Thyroid gland (tissue), 4 donors: ENCODE data around the gene KBTBD12. TPM values are rescaled to one million over a fixed set of nuclear protein-coding genes. Genes with fewer than 3 reads are reported as not detected.
"Not testable (repeated sequence)": the region's sequence is repeated elsewhere in the genome, so short reads cannot be mapped to it uniquely, and the experiment has no call there.

Source experiments
- DNase-seq, 2 donors: peaks; one replicate each; pipeline ENCODE4 v3.0.0-alpha.2; 2019
- H3K27ac ChIP-seq, 3 donors: fragments of 200-600 bp; sonication (generic); 1 replicate in 2 of 3; 2 replicates in 1 of 3; pipeline ENCODE4 v1.5.1; 2016 to 2019; ENCODE audit warnings: mild to moderate bottlenecking in 1 of 3, moderate library complexity in 1 of 3
- H3K27me3 ChIP-seq: fragments of 200-600 bp; sonication (generic); one replicate; pipeline ENCODE4 v1.5.1; 2019
- H3K36me3 ChIP-seq, 2 donors: fragments of 200-600 bp; sonication (generic); one replicate each; pipeline ENCODE4 v1.5.1; 2016 to 2019
- H3K4me1 ChIP-seq, 2 donors: fragments of 200-600 bp; sonication (generic); one replicate each; pipeline ENCODE4 v1.5.1; 2017 to 2019
- H3K4me3 ChIP-seq, 3 donors: fragments of 200-600 bp; sonication (generic); replicated peaks in 1 of 3; 1 replicate in 2 of 3; 2 replicates in 1 of 3; pipeline ENCODE4 v1.5.1; 2016; ENCODE audit warnings: mild to moderate bottlenecking in 1 of 3
- H3K9me3 ChIP-seq: fragments of 200-600 bp; sonication (generic); one replicate; pipeline ENCODE4 v1.5.1; 2017
- CTCF ChIP-seq, 6 experiments: fragments of 200-600 bp in 3 of 6; fragments of 450-650 bp in 3 of 6; sonication (generic) in 3 of 6; IDR thresholded peaks; one replicate each; pipeline ENCODE4 v1.5.1; 2016 to 2019; ENCODE audit warnings: antibody characterized with exemption in 6 of 6, mild to moderate bottlenecking in 2 of 6, inconsistent platforms in 1 of 6, moderate library complexity in 1 of 6
- POLR2A ChIP-seq, 2 donors: fragments of 450-650 bp; IDR thresholded peaks; one replicate each; pipeline ENCODE4 v1.6.1; 2017; ENCODE audit warnings: antibody characterized with exemption in 2 of 2, mild to moderate bottlenecking in 2 of 2, moderate library complexity in 1 of 2
- WGBS, 2 donors: methylation state at CpG; one replicate each; pipeline ENCODE4 v1.1.5; 2017; 5-methylcytosine and 5-hydroxymethylcytosine counted together
- intact Hi-C: fragments of 100-400 bp; cut with DNase I; formaldehyde crosslinking; loops from one replicate; pipeline ENCODE4 v1.15.1; 2023
- total RNA-seq, 4 donors: library from RNA; depleted of rRNA; stranded (reverse); fragments of >200 nt; gene quantifications; one replicate each; pipeline ENCODE4 v1.2.3, GENCODE V29; 2016

Gene KBTBD12
- total RNA-seq, 4 donors from 2014 or later, result 1.5 TPM; not detected in 3

- no peak for DNase-seq
- intact Hi-C loops, result no loop called here
- no peaks in the 10 kb centered on the region for H3K9me3 ChIP-seq
- no peak overlapping the region for H3K4me3 ChIP-seq
- no peaks in the 10 kb centered on the region for H3K36me3 ChIP-seq
- no peaks in the 10 kb centered on the region for H3K4me1 ChIP-seq
- H3K27ac ChIP-seq, result no peak overlapping the region
- TF ChIP-seq POLR2A (IDR thresholded peaks at IDR 0.05) (no peak), CTCF (IDR thresholded peaks at IDR 0.05) (no peak)
- H3K27me3 ChIP-seq, result no peaks in the 10 kb centered on the region
- WGBS, 2 donors, result 84 to 85% methylated on average over 6 of the region's 6 CpGs
These were observed 11.2 kb upstream of the KBTBD12 start for GRCh38 chr3:127903611-127904375.

GRCh38 chr3:127905556-127905955 is 9.5 kb upstream of the KBTBD12 start:
- DNase-seq, result no peak
- Histone ChIP-seq H3K36me3 (no peaks in the 10 kb centered on the region), H3K4me3 (no peak overlapping the region), H3K4me1 (no peaks in the 10 kb centered on the region), H3K9me3 (no peaks in the 10 kb centered on the region), H3K27me3 (no peaks in the 10 kb centered on the region), H3K27ac (no peak overlapping the region)
- 57 to 73% methylated on average over 3 of the region's 3 CpGs for WGBS, 2 donors
- intact Hi-C loops, result no loop called here
- TF ChIP-seq POLR2A (IDR thresholded peaks at IDR 0.05) (no peak), CTCF (IDR thresholded peaks at IDR 0.05) (no peak)

- H3K36me3 ChIP-seq, DNase-seq, H3K27ac ChIP-seq, H3K4me3 ChIP-seq, H3K9me3 ChIP-seq, H3K27me3 ChIP-seq, H3K4me1 ChIP-seq, intact Hi-C loops: not testable (repeated sequence)
- WGBS, 2 donors, result 90 to 96% methylated on average over 3 of the region's 3 CpGs
These were observed 8.4 kb upstream of the KBTBD12 start for GRCh38 chr3:127906653-127907052.

GRCh38 chr3:127908202-127908601 is 6.8 kb upstream of the KBTBD12 start:
- no peak for DNase-seq
- no peak for TF ChIP-seq CTCF (IDR thresholded peaks at IDR 0.05)
- no peak for TF ChIP-seq POLR2A (IDR thresholded peaks at IDR 0.05)
- H3K27ac ChIP-seq, result no peak overlapping the region
- H3K9me3 ChIP-seq, result no peaks in the 10 kb centered on the region
- intact Hi-C loops, result no loop called here
- 78 to 82% methylated on average over 4 of the region's 4 CpGs for WGBS, 2 donors
- no peaks in the 10 kb centered on the region for H3K36me3 ChIP-seq
- H3K4me3 ChIP-seq, result no peak overlapping the region
- peaks cover 0 to 7% of the 10 kb centered on the region in 2 donors for H3K4me1 ChIP-seq
- H3K27me3 ChIP-seq, result no peaks in the 10 kb centered on the region

GRCh38 chr3:127908951-127909350 is 6.1 kb upstream of the KBTBD12 start:
- TF ChIP-seq CTCF (IDR thresholded peaks at IDR 0.05), result no peak
- no peak for TF ChIP-seq POLR2A (IDR thresholded peaks at IDR 0.05)
- 86 to 91% methylated on average over 1 of the region's 1 CpG for WGBS, 2 donors
- H3K9me3 ChIP-seq, result no peaks in the 10 kb centered on the region
- H3K27ac ChIP-seq, result no peak overlapping the region
- DNase-seq, result no peak
- no peaks in the 10 kb centered on the region for H3K27me3 ChIP-seq
- H3K4me1 ChIP-seq, result peaks cover 0 to 7% of the 10 kb centered on the region in 2 donors
- no peaks in the 10 kb centered on the region for H3K36me3 ChIP-seq
- intact Hi-C loops, result no loop called here
- H3K4me3 ChIP-seq, result no peak overlapping the region
